ENCODE measurements around the gene PHLDB2. TPM values are rescaled to one million over a fixed set of nuclear protein-coding genes. Genes with fewer than 3 reads are reported as not detected.

PHLDB2 gene
- total and polyA plus RNA-seq, 8 donors, result 10.6 to 149 (median 29.0) TPM

- no peak overlapping the region for H3K27ac ChIP-seq
- 74 to 93% (median 77%) methylated on average over 1 of the region's 1 CpG for WGBS, 5 donors
- peaks cover 0 to 35% (median 7%) of the 10 kb centered on the region in 4 donors for H3K4me1 ChIP-seq
- no peak overlapping the region for H3K4me3 ChIP-seq
- no peak for DNase-seq
- TF ChIP-seq EP300 (IDR thresholded peaks at IDR 0.05), result no peak
- H3K27me3 ChIP-seq, result no peaks in the 10 kb centered on the region
- peaks cover 16 to 41% (median 33%) of the 10 kb centered on the region in 4 donors for H3K36me3 ChIP-seq
- H3K9me3 ChIP-seq, result no peaks in the 10 kb centered on the region
- intact Hi-C loops (cut with DNase I; ENCODE audit: low total_unique reads), result no loop called here
These were observed 77.9 kb downstream of the PHLDB2 start for GRCh38 chr3:111936967-111937366.

- H3K9me3 ChIP-seq, result no peaks in the 10 kb centered on the region
- TF ChIP-seq EP300 (IDR thresholded peaks at IDR 0.05) (no peak), POLR2AphosphoS5 (IDR thresholded peaks at IDR 0.05) (no peak), POLR2A (IDR thresholded peaks at IDR 0.05) (no peak), CTCF (IDR thresholded peaks at IDR 0.05) (no peak)
- intact Hi-C loops (cut with DNase I; ENCODE audit: low total_unique reads), result no loop called here
- peaks cover 20 to 49% (median 40%) of the 10 kb centered on the region in 4 donors for H3K36me3 ChIP-seq
- peaks cover 0 to 32% (median 5%) of the 10 kb centered on the region in 4 donors for H3K4me1 ChIP-seq
- H3K27me3 ChIP-seq, result no peaks in the 10 kb centered on the region
- no peak overlapping the region for H3K4me3 ChIP-seq
- DNase-seq, result no peak
- H3K27ac ChIP-seq, result no peak overlapping the region
These were observed 78.8 kb downstream of the PHLDB2 start for GRCh38 chr3:111937871-111938270.

GRCh38 chr3:111939873-111940272, 80.8 kb downstream of the PHLDB2 start:
- Histone ChIP-seq H3K9me3 (no peaks in the 10 kb centered on the region), H3K27ac (no peak overlapping the region), H3K36me3 (peaks cover 20 to 53% (median 46%) of the 10 kb centered on the region in 4 donors), H3K27me3 (no peaks in the 10 kb centered on the region), H3K4me3 (no peak overlapping the region), H3K4me1 (peaks cover 0 to 17% (median 0%) of the 10 kb centered on the region in 4 donors)
- intact Hi-C loops (cut with DNase I; ENCODE audit: low total_unique reads), result no loop called here
- 89 to 97% (median 96%) methylated on average over 2 of the region's 2 CpGs for WGBS, 5 donors
- TF ChIP-seq EP300 (IDR thresholded peaks at IDR 0.05), result no peak
- TF ChIP-seq CTCF (IDR thresholded peaks at IDR 0.05), result no peak
- TF ChIP-seq POLR2A (IDR thresholded peaks at IDR 0.05), result no peak
- TF ChIP-seq POLR2AphosphoS5 (IDR thresholded peaks at IDR 0.05), result no peak
- no peak for DNase-seq

GRCh38 chr3:111943533-111943932, 84.5 kb downstream of the PHLDB2 start:
- Histone ChIP-seq H3K4me3 (no peak overlapping the region), H3K36me3 (peaks cover 20 to 58% (median 56%) of the 10 kb centered on the region in 4 donors), H3K9me3 (no peaks in the 10 kb centered on the region), H3K27me3 (no peaks in the 10 kb centered on the region), H3K4me1 (no peaks in the 10 kb centered on the region), H3K27ac (no peak overlapping the region)
- intact Hi-C loops (cut with DNase I; ENCODE audit: low total_unique reads), result no loop called here
- no peak for DNase-seq
- no peak for TF ChIP-seq POLR2A (IDR thresholded peaks at IDR 0.05)
- TF ChIP-seq CTCF (IDR thresholded peaks at IDR 0.05), result no peak
- TF ChIP-seq EP300 (IDR thresholded peaks at IDR 0.05), result no peak
- TF ChIP-seq POLR2AphosphoS5 (IDR thresholded peaks at IDR 0.05), result no peak
- 90 to 97% (median 93%) methylated on average over 2 of the region's 2 CpGs for WGBS, 5 donors

GRCh38 chr3:111944372-111944771, 85.3 kb downstream of the PHLDB2 start:
- TF ChIP-seq CTCF (IDR thresholded peaks at IDR 0.05), result no peak
- TF ChIP-seq EP300 (IDR thresholded peaks at IDR 0.05), result no peak
- no peak for TF ChIP-seq POLR2AphosphoS5 (IDR thresholded peaks at IDR 0.05)
- no peak for TF ChIP-seq POLR2A (IDR thresholded peaks at IDR 0.05)
- no peak for DNase-seq
- Histone ChIP-seq H3K36me3 (peaks cover 13 to 58% (median 55%) of the 10 kb centered on the region in 4 donors), H3K9me3 (no peaks in the 10 kb centered on the region), H3K27ac (no peak overlapping the region), H3K27me3 (no peaks in the 10 kb centered on the region), H3K4me1 (no peaks in the 10 kb centered on the region), H3K4me3 (no peak overlapping the region)
- intact Hi-C loops (cut with DNase I; ENCODE audit: low total_unique reads), result no loop called here
- 85 to 100% (median 97%) methylated on average over 4 of the region's 4 CpGs for WGBS, 5 donors

Data from stomach (tissue), 9 donors.